Jurkat, Clone E6-1 (cell line): ENCODE measurements around the gene TXNRD1.

Experiments used
- DNase-seq: peaks from one replicate; pipeline ENCODE4 v3.0.0-alpha.2; 2011; ENCODE audit warnings: low read depth, low spot score
- H3K4me3 ChIP-seq: 2 replicates; pipeline ENCODE4 v1.5.1; 2011; ENCODE audit warnings: mild to moderate bottlenecking, low read length, control low read depth, moderate library complexity

TXNRD1 gene

GRCh38 chr12:104353012-104353981 lies 137.7 kb downstream of the TXNRD1 start:
- no peak for DNase-seq
- no peak overlapping the region for H3K4me3 ChIP-seq

GRCh38 chr12:104354167-104354867 lies 138.7 kb downstream of the TXNRD1 start:
- DNase-seq: no peak
- no peak overlapping the region for H3K4me3 ChIP-seq

- H3K4me3 ChIP-seq: no peak overlapping the region
- no peak for DNase-seq
Observed at GRCh38 chr12:104354868-104355570, 139.4 kb downstream of the TXNRD1 start.

- H3K4me3 ChIP-seq: no peak overlapping the region
- no peak for DNase-seq
Observed at GRCh38 chr12:104355630-104356029, 140.1 kb downstream of the TXNRD1 start.

GRCh38 chr12:104356231-104357115 lies 140.9 kb downstream of the TXNRD1 start:
- H3K4me3 ChIP-seq: no peak overlapping the region
- no peak for DNase-seq

GRCh38 chr12:104357421-104357952 lies 141.9 kb downstream of the TXNRD1 start:
- DNase-seq: no peak

GRCh38 chr12:104358353-104359003 lies 142.9 kb downstream of the TXNRD1 start:
- no peak overlapping the region for H3K4me3 ChIP-seq
- DNase-seq: peak; percentile 62

More at GRCh38 chr12:104357421-104357952, 141.9 kb downstream of the TXNRD1 start:
- H3K4me3 ChIP-seq: no peak overlapping the region

GRCh38 chr12:104359216-104359615 lies 143.6 kb downstream of the TXNRD1 start:
- no peak for DNase-seq
- no peak overlapping the region for H3K4me3 ChIP-seq

- H3K4me3 ChIP-seq: no peak overlapping the region
- no peak for DNase-seq
Observed at GRCh38 chr12:104360157-104360556, 144.6 kb downstream of the TXNRD1 start.

- no peak for DNase-seq
- no peak overlapping the region for H3K4me3 ChIP-seq
Observed at GRCh38 chr12:104360983-104361707, 145.6 kb downstream of the TXNRD1 start.

GRCh38 chr12:104365921-104366410 lies 150.4 kb downstream of the TXNRD1 start:
- DNase-seq: no peak
- no peak overlapping the region for H3K4me3 ChIP-seq

- H3K4me3 ChIP-seq: no peak overlapping the region
- DNase-seq: no peak
Observed at GRCh38 chr12:104369708-104370107, 154.1 kb downstream of the TXNRD1 start.

GRCh38 chr12:104371043-104371870 lies 155.7 kb downstream of the TXNRD1 start:
- no peak overlapping the region for H3K4me3 ChIP-seq
- no peak for DNase-seq

GRCh38 chr12:104372061-104372720 lies 156.6 kb downstream of the TXNRD1 start:
- H3K4me3 ChIP-seq: no peak overlapping the region
- peak; percentile 55 for DNase-seq

- no peak overlapping the region for H3K4me3 ChIP-seq
- DNase-seq: no peak
Observed at GRCh38 chr12:104372721-104373335, 157.2 kb downstream of the TXNRD1 start.
